ENCODE measurements around the gene MTHFSD.

MTHFSD gene

DNA sequence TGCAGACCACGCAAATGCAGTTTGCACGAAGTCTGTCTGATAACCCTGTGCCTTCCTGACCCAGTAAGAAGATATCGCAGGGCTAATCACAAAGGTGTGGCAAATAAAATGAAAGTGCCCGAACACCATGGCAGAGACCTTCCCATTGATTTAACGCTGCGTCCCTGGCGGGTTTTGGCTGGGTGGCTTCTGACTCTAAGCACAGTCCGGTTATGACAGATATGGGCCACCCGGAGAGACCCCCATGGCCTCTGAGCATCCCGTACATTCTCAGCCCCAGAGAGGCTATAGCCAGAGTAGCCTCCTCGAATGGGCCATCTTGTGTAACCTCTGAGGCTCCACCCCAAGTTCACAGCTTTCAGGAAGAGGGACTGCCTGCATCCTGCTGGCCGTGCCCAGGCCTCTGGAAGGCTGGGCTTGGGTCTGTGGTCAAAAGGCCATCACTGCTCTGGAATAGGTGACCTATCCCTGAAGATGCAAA is 17.0 kb upstream of the MTHFSD start:
- no peak overlapping the region for H3K4me3 ChIP-seq (ENCODE audit: low read depth, low read length)
- TF ChIP-seq, protein P1, sequence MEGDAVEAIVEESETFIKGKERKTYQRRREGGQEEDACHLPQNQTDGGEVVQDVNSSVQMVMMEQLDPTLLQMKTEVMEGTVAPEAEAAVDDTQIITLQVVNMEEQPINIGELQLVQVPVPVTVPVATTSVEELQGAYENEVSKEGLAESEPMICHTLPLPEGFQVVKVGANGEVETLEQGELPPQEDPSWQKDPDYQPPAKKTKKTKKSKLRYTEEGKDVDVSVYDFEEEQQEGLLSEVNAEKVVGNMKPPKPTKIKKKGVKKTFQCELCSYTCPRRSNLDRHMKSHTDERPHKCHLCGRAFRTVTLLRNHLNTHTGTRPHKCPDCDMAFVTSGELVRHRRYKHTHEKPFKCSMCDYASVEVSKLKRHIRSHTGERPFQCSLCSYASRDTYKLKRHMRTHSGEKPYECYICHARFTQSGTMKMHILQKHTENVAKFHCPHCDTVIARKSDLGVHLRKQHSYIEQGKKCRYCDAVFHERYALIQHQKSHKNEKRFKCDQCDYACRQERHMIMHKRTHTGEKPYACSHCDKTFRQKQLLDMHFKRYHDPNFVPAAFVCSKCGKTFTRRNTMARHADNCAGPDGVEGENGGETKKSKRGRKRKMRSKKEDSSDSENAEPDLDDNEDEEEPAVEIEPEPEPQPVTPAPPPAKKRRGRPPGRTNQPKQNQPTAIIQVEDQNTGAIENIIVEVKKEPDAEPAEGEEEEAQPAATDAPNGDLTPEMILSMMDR (IDR thresholded peaks at IDR 0.05; ENCODE audit: low read depth, low read length), result no peak

DNA sequence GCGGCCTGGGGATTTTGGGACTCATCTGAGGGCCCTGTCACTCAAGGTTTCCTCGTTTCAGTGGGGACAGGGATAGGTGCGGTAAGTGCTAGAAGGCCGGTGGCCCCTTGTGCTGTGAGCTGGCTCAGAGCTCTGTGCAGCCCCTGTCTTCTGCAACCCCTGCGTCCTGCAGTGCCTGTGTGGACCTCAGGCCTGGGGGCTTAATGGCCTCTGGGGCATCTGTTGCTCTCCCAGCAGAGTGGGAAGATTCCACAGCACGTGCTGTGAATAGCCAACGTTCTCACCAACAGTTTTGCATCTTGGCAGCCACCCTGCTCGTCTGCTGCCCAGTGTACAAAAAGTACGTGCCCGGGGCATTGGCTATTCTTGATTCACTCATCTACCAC is 16.5 kb upstream of the MTHFSD start:
- TF ChIP-seq, protein P1 (IDR thresholded peaks at IDR 0.05; ENCODE audit: low read depth, low read length), result no peak
- no peak overlapping the region for H3K4me3 ChIP-seq (ENCODE audit: low read depth, low read length)

DNA sequence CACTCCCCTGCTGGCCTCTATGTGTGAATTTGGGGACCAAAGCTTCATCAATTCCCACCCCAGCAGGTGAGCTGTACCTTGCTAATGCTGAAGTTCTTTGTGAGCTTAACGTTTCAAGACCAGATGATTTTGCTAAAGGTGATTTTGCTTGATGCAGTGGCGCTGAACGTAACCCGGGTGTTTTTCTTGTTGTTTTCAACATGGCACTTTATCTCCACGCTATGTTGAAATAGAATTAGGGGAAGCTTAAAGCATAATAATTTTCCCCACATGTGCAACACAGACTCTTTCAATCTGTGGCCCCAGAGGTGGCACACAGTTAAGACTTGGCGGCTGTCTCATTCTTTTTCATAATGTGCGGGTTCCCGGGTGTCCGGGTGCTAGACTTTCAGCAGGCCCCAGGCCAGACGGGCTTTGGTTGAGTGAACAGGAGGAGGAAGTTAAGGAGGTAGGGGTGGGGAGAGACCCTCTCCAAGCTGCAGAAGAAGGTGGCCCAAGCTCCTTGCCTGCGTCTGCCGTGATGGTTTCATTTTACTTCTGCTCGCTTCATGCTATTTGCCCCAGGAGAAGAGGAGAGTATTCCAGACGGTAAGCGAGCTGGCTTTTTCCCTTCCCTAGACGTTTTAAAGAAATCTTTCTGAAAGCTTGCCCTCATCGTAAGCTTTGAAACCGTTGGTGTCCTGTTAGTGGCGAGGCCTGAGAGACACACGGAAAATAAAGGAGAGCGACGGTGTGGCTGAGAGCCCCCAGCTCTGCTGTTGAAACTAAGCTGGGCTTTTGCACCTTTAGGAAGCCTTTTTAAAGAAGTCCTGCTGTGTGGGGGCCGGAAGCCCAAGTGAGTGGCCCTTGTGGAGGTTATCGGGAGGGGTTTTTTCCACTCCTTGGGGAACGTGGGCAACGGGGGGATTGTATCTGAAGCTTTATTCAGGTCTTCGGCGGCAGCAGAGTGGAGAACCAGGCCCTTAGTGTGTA is 15.8 kb upstream of the MTHFSD start:
- peak overlapping the region; percentile 85 for H3K4me3 ChIP-seq (ENCODE audit: low read depth, low read length)
- TF ChIP-seq, protein P1 (IDR thresholded peaks at IDR 0.05; ENCODE audit: low read depth, low read length), result no peak

DNA sequence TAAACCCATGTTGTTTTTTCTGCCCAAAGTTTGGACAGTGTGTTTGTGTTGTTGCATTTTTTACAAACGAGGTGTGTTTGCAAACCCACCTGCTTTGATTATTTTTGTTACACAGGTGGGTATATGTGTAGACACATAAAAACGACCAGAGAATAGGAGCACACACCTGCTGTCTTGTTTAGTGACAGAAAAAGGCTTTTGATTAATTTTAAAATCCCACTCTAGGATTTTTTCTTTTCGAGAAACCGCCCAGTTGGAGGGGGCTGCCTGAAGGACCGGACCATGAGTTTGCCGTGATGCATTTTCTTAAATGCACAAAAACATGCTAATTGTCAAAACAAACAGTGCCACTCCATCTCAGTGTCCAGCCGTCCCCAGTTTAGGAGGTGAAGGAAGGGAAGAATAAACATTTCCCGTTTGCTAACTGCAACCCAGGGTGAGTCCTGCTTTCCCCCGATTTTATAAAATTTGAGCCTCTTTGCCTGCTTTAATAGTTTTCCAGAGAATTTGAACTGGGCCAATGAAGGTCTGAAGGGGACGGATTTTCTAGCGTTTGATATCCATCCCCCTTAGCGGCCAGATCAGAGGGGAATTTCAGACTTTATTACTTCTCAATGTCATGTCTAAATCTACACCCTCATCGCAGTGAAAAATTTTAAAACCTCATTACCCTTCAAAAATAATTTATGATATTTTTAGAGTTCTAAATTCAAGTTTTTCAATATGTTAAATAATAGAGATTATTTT is 14.8 kb upstream of the MTHFSD start:
- TF ChIP-seq, protein P1 (IDR thresholded peaks at IDR 0.05; ENCODE audit: low read depth, low read length), result no peak
- H3K4me3 ChIP-seq (ENCODE audit: low read depth, low read length), result peak overlapping the region; percentile 85

DNA sequence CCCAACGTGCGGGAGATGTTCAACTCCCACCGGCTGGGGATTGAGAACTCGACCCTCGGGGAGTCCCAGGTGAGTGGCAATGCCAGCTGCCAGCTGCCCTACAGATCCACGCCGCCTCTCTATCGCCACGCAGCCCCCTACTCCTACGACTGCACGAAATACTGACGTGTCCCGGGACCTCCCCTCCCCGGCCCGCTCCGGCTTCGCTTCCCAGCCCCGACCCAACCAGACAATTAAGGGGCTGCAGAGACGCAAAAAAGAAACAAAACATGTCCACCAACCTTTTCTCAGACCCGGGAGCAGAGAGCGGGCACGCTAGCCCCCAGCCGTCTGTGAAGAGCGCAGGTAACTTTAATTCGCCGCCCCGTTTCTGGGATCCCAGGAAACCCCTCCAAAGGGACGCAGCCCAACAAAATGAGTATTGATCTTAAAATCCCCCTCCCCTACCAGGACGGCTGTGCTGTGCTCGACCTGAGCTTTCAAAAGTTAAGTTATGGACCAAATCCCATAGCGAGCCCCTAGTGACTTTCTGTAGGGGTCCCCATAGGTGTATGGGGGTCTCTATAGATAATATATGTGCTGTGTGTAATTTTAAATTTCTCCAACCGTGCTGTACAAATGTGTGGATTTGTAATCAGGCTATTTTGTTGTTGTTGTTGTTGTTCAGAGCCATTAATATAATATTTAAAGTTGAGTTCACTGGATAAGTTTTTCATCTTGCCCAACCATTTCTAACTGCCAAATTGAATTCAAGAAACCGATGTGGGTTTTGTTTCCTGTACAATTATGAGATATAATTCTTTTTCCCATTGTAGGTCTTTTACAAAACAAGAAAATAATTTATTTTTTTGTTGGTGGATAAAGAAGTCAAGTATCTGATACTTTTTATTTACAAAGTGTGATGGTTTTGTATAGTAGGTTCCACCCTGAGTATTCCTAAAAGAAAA is 13.9 kb upstream of the MTHFSD start:
- H3K4me3 ChIP-seq (ENCODE audit: low read depth, low read length), result peak overlapping the region; percentile 85
- TF ChIP-seq, protein P1 (IDR thresholded peaks at IDR 0.05; ENCODE audit: low read depth, low read length), result no peak

DNA sequence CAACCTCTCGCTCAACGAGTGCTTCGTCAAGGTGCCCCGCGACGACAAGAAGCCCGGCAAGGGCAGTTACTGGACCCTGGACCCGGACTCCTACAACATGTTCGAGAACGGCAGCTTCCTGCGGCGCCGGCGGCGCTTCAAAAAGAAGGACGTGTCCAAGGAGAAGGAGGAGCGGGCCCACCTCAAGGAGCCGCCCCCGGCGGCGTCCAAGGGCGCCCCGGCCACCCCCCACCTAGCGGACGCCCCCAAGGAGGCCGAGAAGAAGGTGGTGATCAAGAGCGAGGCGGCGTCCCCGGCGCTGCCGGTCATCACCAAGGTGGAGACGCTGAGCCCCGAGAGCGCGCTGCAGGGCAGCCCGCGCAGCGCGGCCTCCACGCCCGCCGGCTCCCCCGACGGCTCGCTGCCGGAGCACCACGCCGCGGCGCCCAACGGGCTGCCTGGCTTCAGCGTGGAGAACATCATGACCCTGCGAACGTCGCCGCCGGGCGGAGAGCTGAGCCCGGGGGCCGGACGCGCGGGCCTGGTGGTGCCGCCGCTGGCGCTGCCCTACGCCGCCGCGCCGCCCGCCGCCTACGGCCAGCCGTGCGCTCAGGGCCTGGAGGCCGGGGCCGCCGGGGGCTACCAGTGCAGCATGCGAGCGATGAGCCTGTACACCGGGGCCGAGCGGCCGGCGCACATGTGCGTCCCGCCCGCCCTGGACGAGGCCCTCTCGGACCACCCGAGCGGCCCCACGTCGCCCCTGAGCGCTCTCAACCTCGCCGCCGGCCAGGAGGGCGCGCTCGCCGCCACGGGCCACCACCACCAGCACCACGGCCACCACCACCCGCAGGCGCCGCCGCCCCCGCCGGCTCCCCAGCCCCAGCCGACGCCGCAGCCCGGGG is 12.9 kb upstream of the MTHFSD start:
- peak overlapping the region; percentile 85 for H3K4me3 ChIP-seq (ENCODE audit: low read depth, low read length)
- TF ChIP-seq, protein P1 (IDR thresholded peaks at IDR 0.05; ENCODE audit: low read depth, low read length), result no peak

Data from WI38 (cell line).